ENCODE measurements around the gene SMPD1. TPM values are rescaled to one million over a fixed set of nuclear protein-coding genes. Genes with fewer than 3 reads are reported as not detected.

The SMPD1 gene
- total RNA-seq, 2 donors from 2014 or later = 36.6 to 51.3 TPM

DNA sequence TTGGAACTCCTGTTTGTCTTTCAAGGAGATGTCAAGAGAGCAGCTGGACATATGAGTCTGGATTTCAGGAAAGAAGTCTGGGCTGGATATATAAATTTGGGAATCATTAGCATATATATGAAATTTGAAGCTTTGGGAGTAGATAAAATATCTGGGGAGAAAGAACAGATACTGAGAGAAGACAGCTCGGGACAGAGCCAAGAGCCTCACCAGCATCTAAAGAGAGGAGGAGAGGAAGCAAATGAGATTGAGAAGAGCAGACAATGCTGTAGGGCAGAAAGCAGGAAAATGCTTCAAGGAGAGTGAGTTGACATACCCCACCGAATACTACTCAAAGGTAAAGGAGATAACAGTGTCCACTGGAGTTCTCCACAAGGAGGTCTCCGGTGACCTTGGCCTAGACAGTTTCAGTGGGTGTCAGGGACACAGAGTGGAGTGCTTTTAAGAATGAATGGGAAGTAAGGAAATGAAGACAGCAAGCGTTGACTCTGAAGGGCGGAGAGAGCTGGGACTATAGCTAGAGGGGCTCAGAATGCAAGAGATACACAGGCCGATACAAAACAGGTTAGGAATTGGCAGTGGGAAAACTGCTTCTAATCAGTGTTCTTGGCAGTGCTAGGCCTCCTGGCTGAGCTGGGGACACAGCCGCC is 27.8 kb downstream of the SMPD1 start:
- TF ChIP-seq, protein P1, sequence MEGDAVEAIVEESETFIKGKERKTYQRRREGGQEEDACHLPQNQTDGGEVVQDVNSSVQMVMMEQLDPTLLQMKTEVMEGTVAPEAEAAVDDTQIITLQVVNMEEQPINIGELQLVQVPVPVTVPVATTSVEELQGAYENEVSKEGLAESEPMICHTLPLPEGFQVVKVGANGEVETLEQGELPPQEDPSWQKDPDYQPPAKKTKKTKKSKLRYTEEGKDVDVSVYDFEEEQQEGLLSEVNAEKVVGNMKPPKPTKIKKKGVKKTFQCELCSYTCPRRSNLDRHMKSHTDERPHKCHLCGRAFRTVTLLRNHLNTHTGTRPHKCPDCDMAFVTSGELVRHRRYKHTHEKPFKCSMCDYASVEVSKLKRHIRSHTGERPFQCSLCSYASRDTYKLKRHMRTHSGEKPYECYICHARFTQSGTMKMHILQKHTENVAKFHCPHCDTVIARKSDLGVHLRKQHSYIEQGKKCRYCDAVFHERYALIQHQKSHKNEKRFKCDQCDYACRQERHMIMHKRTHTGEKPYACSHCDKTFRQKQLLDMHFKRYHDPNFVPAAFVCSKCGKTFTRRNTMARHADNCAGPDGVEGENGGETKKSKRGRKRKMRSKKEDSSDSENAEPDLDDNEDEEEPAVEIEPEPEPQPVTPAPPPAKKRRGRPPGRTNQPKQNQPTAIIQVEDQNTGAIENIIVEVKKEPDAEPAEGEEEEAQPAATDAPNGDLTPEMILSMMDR (IDR thresholded peaks at IDR 0.05) = no peak
- Histone ChIP-seq H3K4me1 (ENCODE audit: control insufficient read depth in 1 of 2, low read depth in 2 of 2) (peaks cover 5 to 24% of the 10 kb centered on the region in 2 donors), H3K36me3 (no peaks in the 10 kb centered on the region), H3K27ac (peak overlapping the region in 1 of 2 donors; percentile 91), H3K4me3 (peak overlapping the region; percentile 97), H3K9me3 (no peaks in the 10 kb centered on the region), H3K27me3 (replicated peaks; ENCODE audit: insufficient read depth) (no peaks in the 10 kb centered on the region)
- no peak for DNase-seq (ENCODE audit: low spot score)
- no peak for ATAC-seq (ENCODE audit: insufficient number of reproducible peaks, low FRiP score, low read depth)

DNA sequence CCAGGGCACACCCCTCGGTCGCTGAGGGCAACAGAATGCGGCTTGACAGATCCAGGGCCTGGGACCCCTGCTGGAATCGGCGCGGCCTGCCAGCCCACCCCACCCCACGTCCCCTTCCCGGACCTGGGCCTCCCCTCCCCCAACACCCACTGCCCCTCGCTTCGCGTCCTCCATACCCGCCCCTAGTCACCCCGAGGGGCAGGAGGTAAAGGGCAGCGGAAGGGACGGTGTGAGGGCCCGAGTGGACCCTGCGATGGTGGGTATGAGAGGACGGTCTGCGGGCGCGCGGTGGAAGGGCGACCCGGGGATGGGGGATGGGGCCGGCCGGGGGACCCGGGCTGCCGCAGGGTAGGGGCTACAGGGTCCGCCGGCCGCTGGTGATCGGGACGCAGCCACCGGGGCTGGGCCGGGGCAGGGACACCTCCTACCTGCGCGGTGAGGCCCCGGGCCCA is 28.3 kb downstream of the SMPD1 start:
- H3K27me3 ChIP-seq (replicated peaks; ENCODE audit: insufficient read depth) = no peaks in the 10 kb centered on the region
- H3K27ac ChIP-seq = peak overlapping the region; percentile 91 to 93
- no peaks in the 10 kb centered on the region for H3K36me3 ChIP-seq
- peak overlapping the region; percentile 97 for H3K4me3 ChIP-seq
- H3K9me3 ChIP-seq = no peaks in the 10 kb centered on the region
- H3K4me1 ChIP-seq (ENCODE audit: control insufficient read depth in 1 of 2, low read depth in 2 of 2) = peaks cover 5 to 24% of the 10 kb centered on the region in 2 donors
- TF ChIP-seq, protein P1 (IDR thresholded peaks at IDR 0.05) = no peak
- peak; percentile 11 for ATAC-seq (ENCODE audit: insufficient number of reproducible peaks, low FRiP score, low read depth)
- DNase-seq (ENCODE audit: low spot score) = no peak

DNA sequence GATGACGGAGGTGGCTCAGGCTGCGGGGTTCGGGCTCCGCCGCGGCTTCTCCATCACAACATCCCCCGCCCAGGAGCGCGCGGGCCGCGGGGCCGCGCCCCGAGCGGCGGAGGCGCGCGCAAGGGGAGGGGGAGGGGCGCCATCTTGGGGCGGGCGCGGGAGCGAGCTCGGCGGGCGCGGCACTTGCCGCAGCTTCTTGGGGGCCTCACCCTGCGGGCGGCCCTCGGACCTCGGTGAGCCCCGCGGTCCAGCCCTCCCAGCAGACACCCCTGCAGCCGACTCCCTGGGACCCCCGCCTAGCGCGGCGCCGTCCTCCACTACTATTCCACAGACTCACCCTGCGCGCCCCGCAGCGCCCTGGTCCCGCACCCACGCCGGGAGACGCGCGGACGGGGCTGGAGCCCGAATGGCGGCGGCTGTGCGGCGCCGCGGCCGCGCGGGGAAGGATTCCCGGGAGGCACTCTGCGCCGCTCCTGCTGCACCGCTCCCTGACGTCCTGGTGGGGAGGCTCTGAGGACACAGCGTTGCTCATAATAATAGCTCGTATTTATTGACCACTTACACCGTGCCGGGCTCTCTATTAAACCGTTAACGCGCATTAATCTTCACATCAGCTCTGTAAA is 28.8 kb downstream of the SMPD1 start, which contains the start of gene APBB1:
TSS of gene APBB1 (minus strand) at position 86 of the 623 bp plus-strand sequence. CDS start 7,747 bp downstream, outside the sequence.
- peaks cover 5 to 24% of the 10 kb centered on the region in 2 donors for H3K4me1 ChIP-seq (ENCODE audit: control insufficient read depth in 1 of 2, low read depth in 2 of 2)
- H3K4me3 ChIP-seq = peak within 1 kb of the TSS; percentile 97
- TF ChIP-seq, protein P1 (IDR thresholded peaks at IDR 0.05) = no peak
- H3K27me3 ChIP-seq (replicated peaks; ENCODE audit: insufficient read depth) = no peaks in the 10 kb centered on the region
- H3K27ac ChIP-seq = peak within 1 kb of the TSS; percentile 91 to 93
- no peaks in the 10 kb centered on the region for H3K36me3 ChIP-seq
- DNase-seq (ENCODE audit: low spot score) (no peak), ATAC-seq (ENCODE audit: insufficient number of reproducible peaks, low FRiP score, low read depth) (peak; percentile 85)
- H3K9me3 ChIP-seq = no peaks in the 10 kb centered on the region

DNA sequence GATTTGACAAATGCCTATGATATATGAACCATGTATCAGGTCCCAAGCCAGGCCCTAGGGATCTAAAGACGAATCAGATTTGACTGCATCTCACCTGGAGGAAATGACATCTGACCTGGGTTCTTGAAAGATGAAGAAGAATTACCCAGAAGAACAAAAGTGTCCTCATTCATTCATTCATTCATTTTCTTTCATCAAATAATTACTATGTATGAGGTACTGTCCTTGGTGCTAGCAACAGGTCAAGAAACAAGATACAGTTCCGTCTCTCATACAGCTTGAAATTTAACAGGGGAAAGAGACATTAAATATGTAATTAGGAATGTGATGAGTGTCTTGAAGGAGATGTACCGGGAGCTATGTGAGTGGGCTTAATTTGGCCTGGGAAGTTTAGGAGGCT is 30.4 kb downstream of the SMPD1 start:
- TF ChIP-seq, protein P1 (IDR thresholded peaks at IDR 0.05) = no peak
- Histone ChIP-seq H3K27ac (no peak overlapping the region), H3K36me3 (no peaks in the 10 kb centered on the region), H3K9me3 (no peaks in the 10 kb centered on the region), H3K4me1 (ENCODE audit: control insufficient read depth in 1 of 2, low read depth in 2 of 2) (peaks cover 5 to 24% of the 10 kb centered on the region in 2 donors), H3K27me3 (replicated peaks; ENCODE audit: insufficient read depth) (no peaks in the 10 kb centered on the region), H3K4me3 (no peak overlapping the region)
- DNase-seq (ENCODE audit: low spot score) (no peak), ATAC-seq (ENCODE audit: insufficient number of reproducible peaks, low FRiP score, low read depth) (no peak)

DNA sequence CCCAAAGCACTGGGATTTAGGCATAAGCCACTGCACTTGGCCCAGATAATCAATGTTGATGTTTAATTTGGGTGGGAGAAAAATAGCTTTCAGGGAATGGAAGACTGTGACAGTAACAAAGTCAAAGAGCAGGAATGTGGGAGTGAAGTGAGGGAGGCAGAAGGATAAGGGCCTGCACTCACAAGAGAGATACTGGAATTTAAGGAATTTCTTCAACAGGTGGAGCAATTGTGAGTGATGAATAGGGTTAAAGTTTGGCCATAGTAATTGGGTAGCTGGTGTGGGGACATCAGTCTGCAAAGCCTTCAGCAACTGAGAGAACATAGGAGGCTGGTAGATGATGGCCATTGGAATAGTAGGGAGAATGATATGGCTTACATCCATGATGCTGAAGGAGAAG is 37.2 kb downstream of the SMPD1 start:
- Histone ChIP-seq H3K27me3 (replicated peaks; ENCODE audit: insufficient read depth) (no peaks in the 10 kb centered on the region), H3K27ac (no peak overlapping the region), H3K36me3 (no peaks in the 10 kb centered on the region), H3K4me3 (no peak overlapping the region), H3K9me3 (no peaks in the 10 kb centered on the region), H3K4me1 (ENCODE audit: control insufficient read depth in 1 of 2, low read depth in 2 of 2) (no peaks in the 10 kb centered on the region)
- ATAC-seq (ENCODE audit: insufficient number of reproducible peaks, low FRiP score, low read depth) = no peak
- TF ChIP-seq, protein P1 (IDR thresholded peaks at IDR 0.05) = no peak
- no peak for DNase-seq (ENCODE audit: low spot score)

Measured in thoracic aorta (tissue), 2 donors.